HCT116 (cell line): ENCODE data around the gene SEMA5A. TPM values are rescaled to one million over a fixed set of nuclear protein-coding genes. Genes with fewer than 3 reads are reported as not detected.

ENCODE experiments used
- ATAC-seq: fragments of 200-7000 bp; cut with Tn5 transposase; 2 replicates; pipeline ENCODE4 v1.9.1; 2020; ENCODE audit warnings: mild to moderate bottlenecking, moderate library complexity
- BruUV-seq: library from RNA; stranded (reverse); fragments of 400-500 nt; replicated peaks from 2 replicates; lab custom pipeline; 2021; lab: Mats Ljungman, UMichigan
- CTCF ChIA-PET: fragments of 300-600 bp; sonication (Branson Sonifier 250); formaldehyde crosslinking; loops from one replicate; lab custom pipeline; 2021; ENCODE audit warnings: antibody characterized with exemption; lab: Charles Lee
- POLR2A ChIA-PET: fragments of 300-600, 350-600 bp; sonication (Branson Sonifier 250); formaldehyde crosslinking; loops from one replicate; lab custom pipeline; 2021; ENCODE audit warnings: antibody characterized with exemption; lab: Charles Lee
- RAD21 ChIA-PET, 2 experiments: fragments of 300-600 bp; sonication (Branson Sonifier 250); formaldehyde crosslinking; loops; one replicate each; lab custom pipeline; 2023; ENCODE audit warnings: low total read pairs in 2 of 2; ENCODE audit not compliant: uncharacterized antibody in 2 of 2, unreplicated experiment in 2 of 2, low non-redundant PET in 1 of 2; lab: Charles Lee
- DNase-seq: peaks from one replicate; pipeline ENCODE4 v3.0.0-alpha.2; 2010; ENCODE audit warnings: low read depth, low spot score
- H2AFZ ChIP-seq: fragments of 200-600 bp; shearing (Covaris generic), sonication (generic); 2 replicates; pipeline ENCODE4 v1.6.1; 2017; ENCODE audit warnings: low read depth, mixed run types, mixed read lengths, antibody characterized with exemption, low read length; ENCODE audit not compliant: poor library complexity, severe bottlenecking
- H3K27ac ChIP-seq: 2 replicates; pipeline ENCODE4 v1.5.1; 2012; ENCODE audit warnings: low read depth, low read length
- H3K27me3 ChIP-seq: fragments of 200-600 bp; sonication (generic); 2 replicates; pipeline ENCODE4 v1.6.1; 2016; ENCODE audit warnings: mixed run types, low read length, mixed read lengths; ENCODE audit not compliant: insufficient read depth
- H3K36me3 ChIP-seq, 2 experiments: fragments of 200-500 bp in 1 of 2; fragments of 200-600 bp in 1 of 2; sonication (Bioruptor generic) in 1 of 2; sonication (generic) in 1 of 2; 2 replicates each; pipeline versions ENCODE4 v1.5.1 to v1.6.1; 2014 to 2016; ENCODE audit warnings: low read length in 2 of 2, inconsistent platforms in 1 of 2, mixed read lengths in 1 of 2, mixed run types in 1 of 2; ENCODE audit not compliant: insufficient read depth in 2 of 2, control insufficient read depth in 1 of 2
- H3K4me1 ChIP-seq, 2 experiments: fragments of 200-600 bp in 1 of 2; sonication (generic) in 1 of 2; 2 replicates each; pipeline versions ENCODE4 v1.5.1 to v1.6.1; 2012 to 2017; ENCODE audit warnings: low read length in 2 of 2, inconsistent platforms in 1 of 2, mild to moderate bottlenecking in 1 of 2, mixed read lengths in 1 of 2, mixed run types in 1 of 2, moderate library complexity in 1 of 2; ENCODE audit not compliant: insufficient read depth in 2 of 2, control insufficient read depth in 1 of 2
- H3K4me2 ChIP-seq: fragments of 200-600 bp; sonication (generic); 2 replicates; pipeline ENCODE4 v1.6.1; 2017; ENCODE audit warnings: mixed run types, low read length, mixed read lengths
- H3K4me3 ChIP-seq, 2 experiments: fragments of 200-600 bp in 1 of 2; sonication (generic) in 1 of 2; replicated peaks in 1 of 2; 2 replicates each; pipeline ENCODE4 v1.5.1; 2011 to 2016; ENCODE audit warnings: low read length in 2 of 2, control low read depth in 1 of 2, low read depth in 1 of 2, mild to moderate bottlenecking in 1 of 2, mixed read lengths in 1 of 2, mixed run types in 1 of 2
- H3K79me2 ChIP-seq: fragments of 200-600 bp; sonication (generic); 2 replicates; pipeline ENCODE4 v1.6.1; 2017; ENCODE audit warnings: mild to moderate bottlenecking, mixed run types, low read length, moderate library complexity, mixed read lengths; ENCODE audit not compliant: insufficient read depth
- H3K9ac ChIP-seq: fragments of 200-600 bp; sonication (generic); 2 replicates; pipeline ENCODE4 v1.6.1; 2016; ENCODE audit warnings: low read length, mixed read lengths
- H3K9me2 ChIP-seq: fragments of 200-600 bp; sonication (generic), shearing (Covaris generic); 2 replicates; pipeline ENCODE4 v1.6.1; 2017; ENCODE audit warnings: mixed run types, mild to moderate bottlenecking, moderate library complexity; ENCODE audit not compliant: insufficient read depth
- H3K9me3 ChIP-seq, 2 experiments: fragments of 200-500 bp in 1 of 2; fragments of 200-600 bp in 1 of 2; sonication (Bioruptor generic) in 1 of 2; sonication (generic) in 1 of 2; 2 replicates each; pipeline ENCODE4 v1.6.1; 2014 to 2017; ENCODE audit warnings: low read length in 2 of 2, mixed read lengths in 2 of 2, inconsistent platforms in 1 of 2, low read depth in 1 of 2, mild to moderate bottlenecking in 1 of 2, mixed run types in 1 of 2, moderate library complexity in 1 of 2; ENCODE audit not compliant: control insufficient read depth in 1 of 2, insufficient read depth in 1 of 2
- H4K20me1 ChIP-seq: fragments of 200-600 bp; sonication (generic), shearing (Covaris generic); 2 replicates; pipeline ENCODE4 v1.6.1; 2017; ENCODE audit warnings: mixed run types, mild to moderate bottlenecking, moderate library complexity; ENCODE audit not compliant: insufficient read depth
- ATF3 ChIP-seq: IDR thresholded peaks from 2 replicates; pipeline ENCODE4 v1.6.1; 2012
- CEBPB ChIP-seq: IDR thresholded peaks from 2 replicates; pipeline ENCODE4 v1.6.1; 2012; ENCODE audit warnings: low read depth
- EGR1 ChIP-seq: IDR thresholded peaks from 2 replicates; pipeline ENCODE4 v1.6.1; 2012; ENCODE audit warnings: low read depth
- ELF1 ChIP-seq: IDR thresholded peaks from 2 replicates; pipeline ENCODE4 v1.6.1; 2012; ENCODE audit warnings: low read depth, borderline replicate concordance
- EZH2 ChIP-seq: fragments of 200-600 bp; sonication (generic); IDR thresholded peaks from 2 replicates; pipeline ENCODE4 v1.6.1; 2017; ENCODE audit warnings: antibody characterized with exemption, mixed run types
- EZH2phosphoT487 ChIP-seq: fragments of 200-600 bp; IDR thresholded peaks from 2 replicates; pipeline ENCODE4 v1.6.1; 2018; ENCODE audit warnings: antibody characterized with exemption, borderline replicate concordance
- FOSL1 ChIP-seq: IDR thresholded peaks from 2 replicates; pipeline ENCODE4 v1.6.1; 2012; ENCODE audit warnings: low read depth
- JUND ChIP-seq: IDR thresholded peaks from 2 replicates; pipeline ENCODE4 v1.6.1; 2012
- MAX ChIP-seq: IDR thresholded peaks from 2 replicates; pipeline ENCODE4 v1.6.1; 2012
- REST ChIP-seq: IDR thresholded peaks from 2 replicates; pipeline ENCODE4 v1.6.1; 2012; ENCODE audit warnings: low read depth
- SIN3A ChIP-seq: IDR thresholded peaks from 2 replicates; pipeline ENCODE4 v1.6.1; 2012; ENCODE audit warnings: low read depth
- SP1 ChIP-seq: IDR thresholded peaks from 2 replicates; pipeline ENCODE4 v1.6.1; 2012; ENCODE audit warnings: low read depth
- ZNF274 ChIP-seq: fragments of 200-500 bp; sonication (Bioruptor generic); IDR thresholded peaks from 2 replicates; pipeline ENCODE4 v1.6.1; 2014; ENCODE audit warnings: mild to moderate bottlenecking, low read depth, low read length, inconsistent platforms
- intact Hi-C: fragments of 100-400 bp; cut with micrococcal nuclease; formaldehyde crosslinking; loops from 2 replicates; pipeline ENCODE4 v1.10.0; 2022
- total RNA-seq: library from RNA; stranded (reverse); gene quantifications from one replicate; pipeline ENCODE4 v1.2.1, GENCODE V29; 2021; ENCODE audit not compliant: unreplicated experiment

The SEMA5A gene
- total RNA-seq, 1 experiment from 2014 or later, result 0.02 TPM

GRCh38 chr5:9451037-9451436 lies 94.8 kb downstream of the SEMA5A start:
- RAD21 ChIA-PET, result no interaction called here
- Histone ChIP-seq H3K4me2 (no peak overlapping the region), H3K9me2 (no peaks in the 10 kb centered on the region)

GRCh38 chr5:9447691-9448090 lies 98.2 kb downstream of the SEMA5A start:
- H3K9ac ChIP-seq, result no peak overlapping the region
- RAD21 ChIA-PET, result no interaction called here
- no peaks in the 10 kb centered on the region for H3K4me1 ChIP-seq
- H3K36me3 ChIP-seq, result no peaks in the 10 kb centered on the region
- H3K9me2 ChIP-seq, result no peaks in the 10 kb centered on the region
- no peaks in the 10 kb centered on the region for H4K20me1 ChIP-seq
- ATAC-seq (no peak), DNase-seq (no peak)
- H2AFZ ChIP-seq, result no peak overlapping the region
- POLR2A ChIA-PET, result no interaction called here
- H3K4me3 ChIP-seq, result no peak overlapping the region
- no peak overlapping the region for H3K4me2 ChIP-seq
- intact Hi-C loops, result no loop called here
- TF ChIP-seq REST, result no peak
- BruUV-seq, result no TSS peak
- no peaks in the 10 kb centered on the region for H3K79me2 ChIP-seq
- CTCF ChIA-PET, result no interaction called here
- peaks cover 10 to 28% of the 10 kb centered on the region in 2 experiments; a peak in 2 of 4 replicates for H3K9me3 ChIP-seq
- H3K27me3 ChIP-seq, result no peaks in the 10 kb centered on the region
- no peak overlapping the region for H3K27ac ChIP-seq

More at GRCh38 chr5:9451037-9451436, 94.8 kb downstream of the SEMA5A start:
- intact Hi-C loops, result no loop called here
- no peak overlapping the region for H3K4me3 ChIP-seq
- ATAC-seq (no peak), DNase-seq (no peak)
- H3K27me3 ChIP-seq, result no peaks in the 10 kb centered on the region
- peaks cover 6 to 15% of the 10 kb centered on the region in 2 experiments; a peak in 2 of 4 replicates for H3K9me3 ChIP-seq
- H3K79me2 ChIP-seq, result no peaks in the 10 kb centered on the region
- no peaks in the 10 kb centered on the region for H4K20me1 ChIP-seq
- ChIA-PET POLR2A (no interaction called here), CTCF (no interaction called here)
- no peak overlapping the region for H3K27ac ChIP-seq
- H3K36me3 ChIP-seq, result no peaks in the 10 kb centered on the region
- H3K4me1 ChIP-seq, result no peaks in the 10 kb centered on the region
- TF ChIP-seq SIN3A, result no peak
- TF ChIP-seq EGR1, result no peak
- TF ChIP-seq SP1, result no peak
- TF ChIP-seq EZH2, result no peak
- TF ChIP-seq ZNF274, result no peak
- no peak for TF ChIP-seq MAX
- no peak for TF ChIP-seq FOSL1
- no peak for TF ChIP-seq ELF1
- TF ChIP-seq ATF3, result no peak
- no peak for TF ChIP-seq EZH2phosphoT487
- no peak for TF ChIP-seq JUND
- TF ChIP-seq CEBPB, result no peak
- no peak overlapping the region for H2AFZ ChIP-seq
- no peak overlapping the region for H3K9ac ChIP-seq
- no TSS peak for BruUV-seq
